ENCODE measurements around the gene CFAP20DC. TPM values are rescaled to one million over a fixed set of nuclear protein-coding genes. Genes with fewer than 3 reads are reported as not detected.
"Not testable (repeated sequence)": the region's sequence is repeated elsewhere in the genome, so short reads cannot be mapped to it uniquely, and the experiment has no call there.

CFAP20DC gene
- total RNA-seq, 1 donor from 2014 or later: 5.4 TPM

- Histone ChIP-seq H3K27me3 (no peaks in the 10 kb centered on the region), H3K4me1 (no peaks in the 10 kb centered on the region), H3K27ac (no peak overlapping the region), H3K36me3 (no peaks in the 10 kb centered on the region), H3K4me3 (no peak overlapping the region), H3K9me3 (no peaks in the 10 kb centered on the region)
- TF ChIP-seq CTCF (IDR thresholded peaks at IDR 0.05): no peak
- no peak for TF ChIP-seq POLR2AphosphoS5 (IDR thresholded peaks at IDR 0.05; ENCODE audit: insufficient read depth in 1 of 2, low read depth in 1 of 2)
- no peak for TF ChIP-seq POLR2A (IDR thresholded peaks at IDR 0.05)
- intact Hi-C loops (cut with DNase I): no loop called here
- no peak for DNase-seq (ENCODE audit: extremely low spot score in 2 of 2)
Observed at GRCh38 chr3:58973796-58974195, 76.0 kb downstream of the CFAP20DC start.

- H3K4me1 ChIP-seq; H3K27me3 ChIP-seq; DNase-seq (ENCODE audit: extremely low spot score in 2 of 2); H3K27ac ChIP-seq; H3K36me3 ChIP-seq; H3K9me3 ChIP-seq; H3K4me3 ChIP-seq; intact Hi-C loops (cut with DNase I): not testable (repeated sequence)
Observed at GRCh38 chr3:58967866-58968265, 82.0 kb downstream of the CFAP20DC start.

GRCh38 chr3:58965865-58966264 lies 84.0 kb downstream of the CFAP20DC start:
- Histone ChIP-seq H3K27ac (no peak overlapping the region), H3K36me3 (no peaks in the 10 kb centered on the region), H3K4me1 (no peaks in the 10 kb centered on the region), H3K4me3 (no peak overlapping the region), H3K9me3 (no peaks in the 10 kb centered on the region), H3K27me3 (no peaks in the 10 kb centered on the region)
- DNase-seq (ENCODE audit: extremely low spot score in 2 of 2): no peak
- TF ChIP-seq POLR2A (IDR thresholded peaks at IDR 0.05) (no peak), CTCF (IDR thresholded peaks at IDR 0.05) (no peak), POLR2AphosphoS5 (IDR thresholded peaks at IDR 0.05; ENCODE audit: insufficient read depth in 1 of 2, low read depth in 1 of 2) (no peak)
- intact Hi-C loops (cut with DNase I): no loop called here

GRCh38 chr3:58963928-58964503 lies 85.8 kb downstream of the CFAP20DC start:
- TF ChIP-seq POLR2AphosphoS5 (IDR thresholded peaks at IDR 0.05; ENCODE audit: insufficient read depth in 1 of 2, low read depth in 1 of 2) (no peak), CTCF (IDR thresholded peaks at IDR 0.05) (no peak), POLR2A (IDR thresholded peaks at IDR 0.05) (no peak)
- no peaks in the 10 kb centered on the region for H3K36me3 ChIP-seq
- no peak overlapping the region for H3K27ac ChIP-seq
- H3K9me3 ChIP-seq: no peaks in the 10 kb centered on the region
- no peaks in the 10 kb centered on the region for H3K4me1 ChIP-seq
- H3K4me3 ChIP-seq: no peak overlapping the region
- intact Hi-C loops (cut with DNase I): no loop called here
- H3K27me3 ChIP-seq: no peaks in the 10 kb centered on the region
- DNase-seq (ENCODE audit: extremely low spot score in 2 of 2): no peak

GRCh38 chr3:58962816-58963215 lies 87.0 kb downstream of the CFAP20DC start:
- H3K9me3 ChIP-seq: no peaks in the 10 kb centered on the region
- DNase-seq (ENCODE audit: extremely low spot score in 2 of 2): no peak
- H3K4me3 ChIP-seq: no peak overlapping the region
- no peaks in the 10 kb centered on the region for H3K27me3 ChIP-seq
- H3K36me3 ChIP-seq: no peaks in the 10 kb centered on the region
- TF ChIP-seq POLR2A (IDR thresholded peaks at IDR 0.05): no peak
- TF ChIP-seq POLR2AphosphoS5 (IDR thresholded peaks at IDR 0.05; ENCODE audit: insufficient read depth in 1 of 2, low read depth in 1 of 2): no peak
- no peak for TF ChIP-seq CTCF (IDR thresholded peaks at IDR 0.05)
- H3K27ac ChIP-seq: no peak overlapping the region
- intact Hi-C loops (cut with DNase I): no loop called here
- H3K4me1 ChIP-seq: no peaks in the 10 kb centered on the region

Data from vagina (tissue), 2 donors.